AG10803 (cell line): ENCODE measurements around the gene MSMP.

Experiments used
- DNase-seq: peaks from one replicate; pipeline ENCODE4 v3.0.0; 2010; ENCODE audit warnings: low read depth
- H3K4me3 ChIP-seq: 2 replicates; pipeline ENCODE4 v1.5.1; 2011; ENCODE audit warnings: mild to moderate bottlenecking, low read length, control low read depth
- CTCF ChIP-seq: conservative IDR thresholded peaks from 2 replicates; pipeline ENCODE4 v1.5.1; 2011; ENCODE audit warnings: mild to moderate bottlenecking, low read length, control low read depth, inconsistent platforms

MSMP gene

DNA sequence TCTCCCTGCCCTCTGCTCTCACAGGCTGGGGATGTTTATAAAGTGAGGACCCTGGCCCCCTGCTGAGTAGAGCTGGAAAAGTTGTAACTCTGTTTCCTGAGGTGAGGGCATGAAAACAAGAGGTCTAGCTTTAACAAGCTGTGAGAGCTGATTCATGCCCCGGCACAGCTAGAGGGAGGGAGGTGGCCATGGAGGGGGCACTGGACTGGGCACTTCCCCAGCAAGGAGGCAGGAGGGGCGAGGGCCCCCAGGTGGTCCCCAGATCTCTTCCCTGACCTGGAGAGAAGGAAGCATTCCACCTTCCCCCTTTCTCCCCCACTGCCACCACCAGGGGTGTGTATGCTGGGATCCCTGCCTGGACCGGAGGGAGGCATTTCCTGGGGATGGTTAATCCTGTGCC lies at the start of gene MSMP:
Gene MSMP (minus strand): TSS at position 13 of the 400 bp plus-strand sequence. CDS start 147 bp downstream, outside the sequence.
- TF ChIP-seq CTCF = no peak

GRCh38 chr9:35801328-35802128 lies 47.5 kb upstream of the MSMP start:
- no peak overlapping the region for H3K4me3 ChIP-seq
- no peak for TF ChIP-seq CTCF
- no peak for DNase-seq

More for the DNA sequence above, at the start of gene MSMP:
- no peak within 1 kb of the TSS for H3K4me3 ChIP-seq
- no peak for DNase-seq

DNA sequence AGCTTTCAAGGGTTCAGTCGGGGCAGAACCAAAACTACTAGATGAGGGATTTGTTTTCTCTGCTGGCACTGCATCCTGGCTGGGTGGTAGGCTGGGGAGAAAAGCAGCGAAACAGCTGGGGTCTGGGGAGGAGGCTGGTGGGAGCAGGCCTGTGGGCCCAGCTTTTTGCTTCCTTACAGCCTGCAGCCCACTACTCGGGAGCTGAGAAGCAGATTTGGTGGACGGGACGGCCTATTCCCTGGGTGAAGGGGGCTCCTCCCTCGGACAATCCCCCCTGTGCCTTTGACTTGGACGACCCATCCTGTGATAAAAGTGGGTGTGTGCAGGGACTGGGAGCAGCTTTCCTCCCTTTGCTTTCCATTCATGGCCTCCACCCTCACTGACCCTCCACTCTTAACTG lies 46.5 kb upstream of the MSMP start:
- DNase-seq = no peak
- no peak for TF ChIP-seq CTCF
- H3K4me3 ChIP-seq = no peak overlapping the region

- H3K4me3 ChIP-seq = no peak overlapping the region
- peak; percentile 42 for DNase-seq
- TF ChIP-seq CTCF = no peak
Measured at GRCh38 chr9:35798658-35799374, 44.7 kb upstream of the MSMP start.

- TF ChIP-seq CTCF = no peak
- DNase-seq = no peak
Measured at GRCh38 chr9:35797311-35798109, 43.4 kb upstream of the MSMP start.

GRCh38 chr9:35795695-35796094 lies 41.6 kb upstream of the MSMP start:
- no peak overlapping the region for H3K4me3 ChIP-seq
- no peak for TF ChIP-seq CTCF
- no peak for DNase-seq

More at GRCh38 chr9:35797311-35798109, 43.4 kb upstream of the MSMP start:
- H3K4me3 ChIP-seq = no peak overlapping the region
